Measurements from ENCODE around the gene CGB7.

Gene CGB7

GRCh38 chr19:49014870-49015255 is 42.7 kb downstream of the CGB7 start:
- no peak for DNase-seq

GRCh38 chr19:49014123-49014869 is 43.3 kb downstream of the CGB7 start:
- DNase-seq: no peak

- DNase-seq: no peak
Measured at GRCh38 chr19:49011194-49011593, 46.4 kb downstream of the CGB7 start.

- DNase-seq: no peak
Measured at GRCh38 chr19:49010453-49010852, 47.1 kb downstream of the CGB7 start.

GRCh38 chr19:49009828-49010227 is 47.7 kb downstream of the CGB7 start:
- no peak for DNase-seq

GRCh38 chr19:49006905-49007304 is 50.6 kb downstream of the CGB7 start:
- no peak for DNase-seq

GRCh38 chr19:49004964-49005614 is 52.5 kb downstream of the CGB7 start:
- DNase-seq: no peak
